PFSK-1 (cell line): ENCODE data around the gene ERCC3.

Experiments used
- FOXP2 ChIP-seq: optimal IDR thresholded peaks from 2 replicates; pipeline ENCODE3; 2011; ENCODE audit warnings: borderline replicate concordance, control low read depth, inconsistent platforms; ENCODE audit not compliant: insufficient read depth; ENCODE audit errors: extremely low read length, extremely low read depth
- POLR2AphosphoS5 ChIP-seq: IDR thresholded peaks from 2 replicates; pipeline ENCODE4 v1.6.1; 2012; ENCODE audit warnings: low read depth, mild to moderate bottlenecking, control low read depth, low read length, moderate library complexity
- REST ChIP-seq, 2 experiments: IDR thresholded peaks; 2 replicates each; pipeline versions ENCODE4 v1.6.1 to v1.8.0; 2011 to 2012; ENCODE audit warnings: low read depth in 2 of 2, low read length in 2 of 2, control low read depth in 1 of 2, inconsistent platforms in 1 of 2, mild to moderate bottlenecking in 1 of 2, moderate library complexity in 1 of 2; ENCODE audit not compliant: insufficient read depth in 1 of 2
- SIN3A ChIP-seq: IDR thresholded peaks from 2 replicates; pipeline ENCODE4 v1.6.1; 2012; ENCODE audit warnings: mild to moderate bottlenecking, low read length, moderate library complexity, borderline replicate concordance; ENCODE audit not compliant: insufficient read depth
- TAF1 ChIP-seq: IDR thresholded peaks from 2 replicates; pipeline ENCODE4 v1.6.1; 2012; ENCODE audit warnings: low read length, control low read depth, borderline replicate concordance; ENCODE audit not compliant: insufficient read depth

Gene ERCC3

GRCh38 chr2:127280693-127281092 is 13.3 kb downstream of the ERCC3 start:
- TF ChIP-seq SIN3A, result no peak
- TF ChIP-seq REST (IDR thresholded peaks at IDR 0.05; ENCODE audit: insufficient read depth in 1 of 2, low read depth in 2 of 2, low read length in 2 of 2), result no peak
- no peak for TF ChIP-seq TAF1
- TF ChIP-seq FOXP2, result no peak
- TF ChIP-seq POLR2AphosphoS5, result no peak

- TF ChIP-seq FOXP2 (no peak), TAF1 (no peak), POLR2AphosphoS5 (no peak), REST (IDR thresholded peaks at IDR 0.05; ENCODE audit: insufficient read depth in 1 of 2, low read depth in 2 of 2, low read length in 2 of 2) (no peak), SIN3A (no peak)
These were observed 14.2 kb downstream of the ERCC3 start for GRCh38 chr2:127279781-127280180.

GRCh38 chr2:127278959-127279358 is 15.0 kb downstream of the ERCC3 start:
- TF ChIP-seq POLR2AphosphoS5 (no peak), REST (IDR thresholded peaks at IDR 0.05; ENCODE audit: insufficient read depth in 1 of 2, low read depth in 2 of 2, low read length in 2 of 2) (no peak), FOXP2 (no peak), TAF1 (no peak), SIN3A (no peak)

- TF ChIP-seq SIN3A (no peak), REST (IDR thresholded peaks at IDR 0.05; ENCODE audit: insufficient read depth in 1 of 2, low read depth in 2 of 2, low read length in 2 of 2) (no peak), POLR2AphosphoS5 (no peak), FOXP2 (no peak), TAF1 (no peak)
These were observed 16.9 kb downstream of the ERCC3 start for GRCh38 chr2:127277028-127277427.

- TF ChIP-seq REST (IDR thresholded peaks at IDR 0.05; ENCODE audit: insufficient read depth in 1 of 2, low read depth in 2 of 2, low read length in 2 of 2) (no peak), SIN3A (no peak), POLR2AphosphoS5 (no peak), FOXP2 (no peak), TAF1 (no peak)
These were observed 18.2 kb downstream of the ERCC3 start for GRCh38 chr2:127275789-127276188.
